ENCODE results near the gene EPB42. TPM values are rescaled to one million over a fixed set of nuclear protein-coding genes. Genes with fewer than 3 reads are reported as not detected.

Gene EPB42
- total RNA-seq, 1 experiment from 2014 or later: not detected

- ChIA-PET CTCF (no interaction called here), RAD21 (ENCODE audit: low non-redundant PET in 1 of 2, low total read pairs in 2 of 2, uncharacterized antibody in 2 of 2, unreplicated experiment in 2 of 2) (no interaction called here), POLR2A (no interaction called here)
- peaks cover 0 to 1% of the 10 kb centered on the region in 2 experiments; a peak in 1 of 4 replicates for H3K4me1 ChIP-seq (ENCODE audit: control insufficient read depth in 1 of 2, insufficient read depth in 2 of 2, low read length in 2 of 2)
- no peak overlapping the region for H3K27ac ChIP-seq (ENCODE audit: low read depth, low read length)
- H3K9me3 ChIP-seq (ENCODE audit: control insufficient read depth in 1 of 2, insufficient read depth in 1 of 2, low read depth in 1 of 2, low read length in 2 of 2): no peaks in the 10 kb centered on the region
- no peaks in the 10 kb centered on the region for H3K9me2 ChIP-seq (ENCODE audit: insufficient read depth)
- no peaks in the 10 kb centered on the region for H3K27me3 ChIP-seq (ENCODE audit: insufficient read depth, low read length)
- H3K36me3 ChIP-seq (ENCODE audit: control insufficient read depth in 1 of 2, insufficient read depth in 2 of 2, low read length in 2 of 2): peaks cover 0 to 6% of the 10 kb centered on the region in 2 experiments; a peak in 2 of 4 replicates
- intact Hi-C loops (cut with micrococcal nuclease): no loop called here
- DNase-seq (ENCODE audit: low read depth, low spot score): no peak
- no peaks in the 10 kb centered on the region for H3K79me2 ChIP-seq (ENCODE audit: insufficient read depth, low read length)
- H3K9ac ChIP-seq (ENCODE audit: low read length): no peak overlapping the region
- H4K20me1 ChIP-seq (ENCODE audit: insufficient read depth): peaks cover 3% of the 10 kb centered on the region; the same call in 1 of the 2 replicates
- ATAC-seq: no peak
- no peak overlapping the region for H2AFZ ChIP-seq (ENCODE audit: low read depth, low read length, poor library complexity, severe bottlenecking)
- no TSS peak for BruUV-seq (replicated peaks)
- H3K4me2 ChIP-seq (ENCODE audit: low read length): no peak overlapping the region
- TF ChIP-seq, protein P1, sequence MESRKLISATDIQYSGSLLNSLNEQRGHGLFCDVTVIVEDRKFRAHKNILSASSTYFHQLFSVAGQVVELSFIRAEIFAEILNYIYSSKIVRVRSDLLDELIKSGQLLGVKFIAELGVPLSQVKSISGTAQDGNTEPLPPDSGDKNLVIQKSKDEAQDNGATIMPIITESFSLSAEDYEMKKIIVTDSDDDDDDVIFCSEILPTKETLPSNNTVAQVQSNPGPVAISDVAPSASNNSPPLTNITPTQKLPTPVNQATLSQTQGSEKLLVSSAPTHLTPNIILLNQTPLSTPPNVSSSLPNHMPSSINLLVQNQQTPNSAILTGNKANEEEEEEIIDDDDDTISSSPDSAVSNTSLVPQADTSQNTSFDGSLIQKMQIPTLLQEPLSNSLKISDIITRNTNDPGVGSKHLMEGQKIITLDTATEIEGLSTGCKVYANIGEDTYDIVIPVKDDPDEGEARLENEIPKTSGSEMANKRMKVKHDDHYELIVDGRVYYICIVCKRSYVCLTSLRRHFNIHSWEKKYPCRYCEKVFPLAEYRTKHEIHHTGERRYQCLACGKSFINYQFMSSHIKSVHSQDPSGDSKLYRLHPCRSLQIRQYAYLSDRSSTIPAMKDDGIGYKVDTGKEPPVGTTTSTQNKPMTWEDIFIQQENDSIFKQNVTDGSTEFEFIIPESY (IDR thresholded peaks at IDR 0.05; ENCODE audit: extremely low read depth, insufficient replicate concordance, low read length): no peak
- no peak for TF ChIP-seq SP1 (IDR thresholded peaks at IDR 0.05; ENCODE audit: low read depth)
- no peak for TF ChIP-seq ELF1 (IDR thresholded peaks at IDR 0.05; ENCODE audit: borderline replicate concordance, low read depth)
- TF ChIP-seq EZH2phosphoT487 (IDR thresholded peaks at IDR 0.05; ENCODE audit: borderline replicate concordance): no peak
- TF ChIP-seq, protein P2, sequence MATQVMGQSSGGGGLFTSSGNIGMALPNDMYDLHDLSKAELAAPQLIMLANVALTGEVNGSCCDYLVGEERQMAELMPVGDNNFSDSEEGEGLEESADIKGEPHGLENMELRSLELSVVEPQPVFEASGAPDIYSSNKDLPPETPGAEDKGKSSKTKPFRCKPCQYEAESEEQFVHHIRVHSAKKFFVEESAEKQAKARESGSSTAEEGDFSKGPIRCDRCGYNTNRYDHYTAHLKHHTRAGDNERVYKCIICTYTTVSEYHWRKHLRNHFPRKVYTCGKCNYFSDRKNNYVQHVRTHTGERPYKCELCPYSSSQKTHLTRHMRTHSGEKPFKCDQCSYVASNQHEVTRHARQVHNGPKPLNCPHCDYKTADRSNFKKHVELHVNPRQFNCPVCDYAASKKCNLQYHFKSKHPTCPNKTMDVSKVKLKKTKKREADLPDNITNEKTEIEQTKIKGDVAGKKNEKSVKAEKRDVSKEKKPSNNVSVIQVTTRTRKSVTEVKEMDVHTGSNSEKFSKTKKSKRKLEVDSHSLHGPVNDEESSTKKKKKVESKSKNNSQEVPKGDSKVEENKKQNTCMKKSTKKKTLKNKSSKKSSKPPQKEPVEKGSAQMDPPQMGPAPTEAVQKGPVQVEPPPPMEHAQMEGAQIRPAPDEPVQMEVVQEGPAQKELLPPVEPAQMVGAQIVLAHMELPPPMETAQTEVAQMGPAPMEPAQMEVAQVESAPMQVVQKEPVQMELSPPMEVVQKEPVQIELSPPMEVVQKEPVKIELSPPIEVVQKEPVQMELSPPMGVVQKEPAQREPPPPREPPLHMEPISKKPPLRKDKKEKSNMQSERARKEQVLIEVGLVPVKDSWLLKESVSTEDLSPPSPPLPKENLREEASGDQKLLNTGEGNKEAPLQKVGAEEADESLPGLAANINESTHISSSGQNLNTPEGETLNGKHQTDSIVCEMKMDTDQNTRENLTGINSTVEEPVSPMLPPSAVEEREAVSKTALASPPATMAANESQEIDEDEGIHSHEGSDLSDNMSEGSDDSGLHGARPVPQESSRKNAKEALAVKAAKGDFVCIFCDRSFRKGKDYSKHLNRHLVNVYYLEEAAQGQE (IDR thresholded peaks at IDR 0.05; ENCODE audit: low read depth): no peak
- TF ChIP-seq POLR2A (IDR thresholded peaks at IDR 0.05; ENCODE audit: borderline replicate concordance, extremely low read depth, insufficient read depth, insufficient read length): no peak
- TF ChIP-seq, protein P3, sequence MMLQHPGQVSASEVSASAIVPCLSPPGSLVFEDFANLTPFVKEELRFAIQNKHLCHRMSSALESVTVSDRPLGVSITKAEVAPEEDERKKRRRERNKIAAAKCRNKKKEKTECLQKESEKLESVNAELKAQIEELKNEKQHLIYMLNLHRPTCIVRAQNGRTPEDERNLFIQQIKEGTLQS (IDR thresholded peaks at IDR 0.05): no peak
- no peak for TF ChIP-seq TCF7L2 (IDR thresholded peaks at IDR 0.05; ENCODE audit: borderline replicate concordance, extremely low read depth, insufficient read depth, insufficient read length)
- no peak for TF ChIP-seq SRF (IDR thresholded peaks at IDR 0.05; ENCODE audit: low read depth)
- no peak for TF ChIP-seq EGR1 (IDR thresholded peaks at IDR 0.05; ENCODE audit: low read depth)
- no peak for TF ChIP-seq FOSL1 (IDR thresholded peaks at IDR 0.05; ENCODE audit: low read depth)
- no peak for TF ChIP-seq ZFX (IDR thresholded peaks at IDR 0.05)
- TF ChIP-seq, protein P4, sequence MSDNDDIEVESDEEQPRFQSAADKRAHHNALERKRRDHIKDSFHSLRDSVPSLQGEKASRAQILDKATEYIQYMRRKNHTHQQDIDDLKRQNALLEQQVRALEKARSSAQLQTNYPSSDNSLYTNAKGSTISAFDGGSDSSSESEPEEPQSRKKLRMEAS (IDR thresholded peaks at IDR 0.05): no peak
- TF ChIP-seq YY1 (IDR thresholded peaks at IDR 0.05; ENCODE audit: extremely low read depth, insufficient replicate concordance, low read depth, low read length): no peak
- no peak for TF ChIP-seq SIN3A (IDR thresholded peaks at IDR 0.05; ENCODE audit: low read depth)
- TF ChIP-seq, protein P5, sequence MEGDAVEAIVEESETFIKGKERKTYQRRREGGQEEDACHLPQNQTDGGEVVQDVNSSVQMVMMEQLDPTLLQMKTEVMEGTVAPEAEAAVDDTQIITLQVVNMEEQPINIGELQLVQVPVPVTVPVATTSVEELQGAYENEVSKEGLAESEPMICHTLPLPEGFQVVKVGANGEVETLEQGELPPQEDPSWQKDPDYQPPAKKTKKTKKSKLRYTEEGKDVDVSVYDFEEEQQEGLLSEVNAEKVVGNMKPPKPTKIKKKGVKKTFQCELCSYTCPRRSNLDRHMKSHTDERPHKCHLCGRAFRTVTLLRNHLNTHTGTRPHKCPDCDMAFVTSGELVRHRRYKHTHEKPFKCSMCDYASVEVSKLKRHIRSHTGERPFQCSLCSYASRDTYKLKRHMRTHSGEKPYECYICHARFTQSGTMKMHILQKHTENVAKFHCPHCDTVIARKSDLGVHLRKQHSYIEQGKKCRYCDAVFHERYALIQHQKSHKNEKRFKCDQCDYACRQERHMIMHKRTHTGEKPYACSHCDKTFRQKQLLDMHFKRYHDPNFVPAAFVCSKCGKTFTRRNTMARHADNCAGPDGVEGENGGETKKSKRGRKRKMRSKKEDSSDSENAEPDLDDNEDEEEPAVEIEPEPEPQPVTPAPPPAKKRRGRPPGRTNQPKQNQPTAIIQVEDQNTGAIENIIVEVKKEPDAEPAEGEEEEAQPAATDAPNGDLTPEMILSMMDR (IDR thresholded peaks at IDR 0.05 in 2 of 3, conservative IDR thresholded peaks at IDR 0.05 in 1 of 3; ENCODE audit: borderline replicate concordance in 1 of 3, insufficient read depth in 1 of 3, low read depth in 2 of 3, low read length in 2 of 3): no peak
- TF ChIP-seq JUND (IDR thresholded peaks at IDR 0.05): no peak
- H3K4me3 ChIP-seq (replicated peaks in 1 of 2; ENCODE audit: low read depth in 1 of 2, low read length in 2 of 2): no peak overlapping the region
These were observed 21.8 kb downstream of the EPB42 start for GRCh38 chr15:43198992-43199391.

Measured in HCT116 (cell line).